ENCODE data around the gene DNMT3L.

DNA sequence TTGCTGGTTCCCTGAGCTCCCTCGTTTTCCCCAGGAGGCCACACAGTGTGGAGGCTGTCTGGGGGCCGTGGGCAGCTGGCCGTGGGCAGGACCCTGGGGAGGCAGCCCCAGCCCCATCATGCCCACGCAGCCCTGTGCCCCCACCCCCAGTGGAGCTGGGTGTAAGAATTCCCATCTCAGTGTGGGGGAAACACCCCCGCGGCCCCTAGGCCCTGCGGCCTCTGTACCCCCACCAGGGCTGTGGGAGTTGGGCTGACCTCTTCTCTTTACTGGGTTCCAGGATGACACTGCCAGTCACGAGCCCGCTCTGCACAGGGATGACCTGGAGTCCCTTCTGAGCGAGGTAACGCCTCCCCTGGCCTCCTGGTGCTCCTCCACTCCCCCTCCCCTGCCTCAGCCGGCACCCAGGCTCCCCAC, 34.4 kb upstream of the DNMT3L start:
- TF ChIP-seq, protein P1, sequence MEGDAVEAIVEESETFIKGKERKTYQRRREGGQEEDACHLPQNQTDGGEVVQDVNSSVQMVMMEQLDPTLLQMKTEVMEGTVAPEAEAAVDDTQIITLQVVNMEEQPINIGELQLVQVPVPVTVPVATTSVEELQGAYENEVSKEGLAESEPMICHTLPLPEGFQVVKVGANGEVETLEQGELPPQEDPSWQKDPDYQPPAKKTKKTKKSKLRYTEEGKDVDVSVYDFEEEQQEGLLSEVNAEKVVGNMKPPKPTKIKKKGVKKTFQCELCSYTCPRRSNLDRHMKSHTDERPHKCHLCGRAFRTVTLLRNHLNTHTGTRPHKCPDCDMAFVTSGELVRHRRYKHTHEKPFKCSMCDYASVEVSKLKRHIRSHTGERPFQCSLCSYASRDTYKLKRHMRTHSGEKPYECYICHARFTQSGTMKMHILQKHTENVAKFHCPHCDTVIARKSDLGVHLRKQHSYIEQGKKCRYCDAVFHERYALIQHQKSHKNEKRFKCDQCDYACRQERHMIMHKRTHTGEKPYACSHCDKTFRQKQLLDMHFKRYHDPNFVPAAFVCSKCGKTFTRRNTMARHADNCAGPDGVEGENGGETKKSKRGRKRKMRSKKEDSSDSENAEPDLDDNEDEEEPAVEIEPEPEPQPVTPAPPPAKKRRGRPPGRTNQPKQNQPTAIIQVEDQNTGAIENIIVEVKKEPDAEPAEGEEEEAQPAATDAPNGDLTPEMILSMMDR (IDR thresholded peaks at IDR 0.05; ENCODE audit: poor library complexity): no peak
- TF ChIP-seq EZH2 (IDR thresholded peaks at IDR 0.05; ENCODE audit: borderline replicate concordance): no peak
